HG02588 (cell line): Measurements from ENCODE around the gene OR2D2.
"Not testable (repeated sequence)": the region's sequence is repeated elsewhere in the genome, so short reads cannot be mapped to it uniquely, and the experiment has no call there.

Experiments
- ATAC-seq: cut with Tn5 transposase; IDR thresholded peaks from one replicate; pipeline ENCODE4 v1.9.1; 2021; ENCODE audit warnings: mild to moderate bottlenecking, moderate library complexity; ENCODE audit not compliant: unreplicated experiment

Gene OR2D2, protein sequence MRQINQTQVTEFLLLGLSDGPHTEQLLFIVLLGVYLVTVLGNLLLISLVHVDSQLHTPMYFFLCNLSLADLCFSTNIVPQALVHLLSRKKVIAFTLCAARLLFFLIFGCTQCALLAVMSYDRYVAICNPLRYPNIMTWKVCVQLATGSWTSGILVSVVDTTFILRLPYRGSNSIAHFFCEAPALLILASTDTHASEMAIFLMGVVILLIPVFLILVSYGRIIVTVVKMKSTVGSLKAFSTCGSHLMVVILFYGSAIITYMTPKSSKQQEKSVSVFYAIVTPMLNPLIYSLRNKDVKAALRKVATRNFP

GRCh38 chr11:6892400-6892799 lies at the start of gene OR2D2:
Gene OR2D2 (minus strand): TSS chr11:6892500. CDS start chr11:6892500, 0 bp downstream.
- no peak for ATAC-seq

DNA sequence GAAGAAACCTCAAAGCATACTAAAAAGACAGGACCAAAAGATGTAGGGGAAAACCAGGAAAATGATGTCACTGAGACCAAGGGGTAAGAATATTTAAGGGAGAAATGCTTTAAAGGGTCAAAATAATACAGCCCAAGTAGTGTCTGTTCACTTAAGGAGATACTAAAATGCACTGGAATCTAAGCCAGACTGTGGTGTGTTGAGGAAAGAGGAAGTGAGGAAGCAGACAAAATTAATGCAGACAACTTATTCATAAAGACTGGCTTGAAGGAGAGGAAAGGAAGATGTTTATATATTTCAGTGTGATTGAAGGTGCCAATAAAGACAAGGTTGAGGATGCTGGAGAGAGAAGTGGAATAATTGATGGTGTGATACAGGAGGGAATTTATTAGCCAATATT lies 49.7 kb upstream of the OR2D2 start:
- no peak for ATAC-seq

DNA sequence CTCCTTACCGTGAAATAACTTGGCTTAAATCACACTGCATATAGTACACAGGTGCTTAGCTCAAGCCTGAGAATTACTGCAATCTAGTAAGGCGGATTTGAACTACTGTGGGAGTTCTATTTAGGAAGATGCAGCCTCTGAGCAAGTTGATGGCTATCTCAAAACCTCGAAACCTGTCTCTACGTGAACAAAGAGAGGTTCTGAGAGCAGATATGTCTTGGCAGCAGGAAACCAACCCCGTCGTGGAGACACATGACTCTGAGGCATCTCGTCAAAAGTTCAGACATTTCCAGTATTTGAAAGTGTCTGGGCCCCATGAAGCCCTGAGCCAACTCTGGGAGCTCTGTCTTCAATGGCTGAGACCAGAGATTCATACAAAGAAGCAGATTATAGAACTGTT lies 39.8 kb upstream of the OR2D2 start:
- no peak for ATAC-seq

GRCh38 chr11:6931146-6931713 lies 38.9 kb upstream of the OR2D2 start:
- no peak for ATAC-seq

DNA sequence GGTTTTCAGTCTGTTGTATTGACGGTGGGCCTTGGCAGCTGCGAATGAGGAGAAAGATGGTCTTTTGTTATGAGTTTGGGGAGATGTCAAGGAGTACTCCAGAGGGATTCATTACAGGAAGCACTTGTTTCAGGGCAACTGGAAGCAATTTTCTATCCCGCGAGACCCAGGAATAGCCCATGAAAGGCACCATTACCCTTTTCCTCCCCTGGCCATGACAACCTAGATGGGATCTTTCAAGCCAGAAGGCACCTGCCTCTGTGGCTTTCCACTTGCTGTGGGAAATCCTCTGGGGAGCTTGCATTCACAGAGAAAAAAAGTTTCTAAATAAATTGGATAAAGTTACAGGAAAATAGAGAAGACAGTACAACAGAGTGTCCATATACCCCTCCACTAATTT lies 36.6 kb upstream of the OR2D2 start:
- ATAC-seq: no peak

- peak; percentile 70 for ATAC-seq
These were observed 34.8 kb upstream of the OR2D2 start for GRCh38 chr11:6927030-6927617.

DNA sequence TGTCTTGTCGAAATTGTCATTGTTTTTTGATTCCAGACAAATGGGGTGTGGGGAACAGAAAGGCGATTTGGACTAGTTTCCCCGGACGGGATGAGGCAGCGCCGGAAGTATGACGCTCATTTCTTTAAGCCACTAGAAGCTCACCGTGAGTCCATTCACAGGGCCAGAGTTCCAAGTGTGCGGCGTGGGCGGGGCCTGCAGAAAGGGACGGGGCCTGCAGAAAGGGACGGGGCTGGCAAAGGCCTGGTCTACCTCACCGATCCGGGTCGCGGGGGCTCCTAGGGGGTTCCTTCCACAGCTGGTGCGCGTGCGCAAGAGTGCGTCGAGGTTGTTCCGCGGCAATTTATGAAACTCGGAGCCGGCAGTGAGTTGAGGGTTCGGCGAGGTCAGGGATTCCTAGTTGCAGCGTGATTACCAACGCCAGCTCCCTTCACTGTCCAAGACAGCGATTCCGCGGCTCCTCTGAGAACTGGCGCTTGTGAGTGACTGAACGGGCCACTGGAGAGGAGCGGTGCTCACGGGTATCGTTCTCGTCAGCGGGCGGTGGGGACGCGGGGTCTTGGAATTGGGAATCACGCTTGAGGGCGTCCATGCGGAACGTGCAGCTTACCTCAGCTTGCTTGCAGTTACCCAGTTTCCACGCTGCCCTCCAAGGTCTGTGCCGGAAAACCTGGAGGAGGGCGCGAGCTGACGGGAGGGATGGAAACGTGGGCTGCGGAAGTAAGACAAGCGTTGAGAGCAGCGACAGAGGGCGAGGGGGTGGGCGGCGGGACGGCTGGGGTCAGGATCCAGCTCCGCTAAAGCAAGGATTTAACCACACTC lies 34.1 kb upstream of the OR2D2 start, which contains the start of gene ZNF215:
Gene ZNF215 (plus strand): TSS at position 219 of the 822 bp plus-strand sequence. CDS start 5,847 bp downstream, outside the sequence.
- ATAC-seq: peak; percentile 61

DNA sequence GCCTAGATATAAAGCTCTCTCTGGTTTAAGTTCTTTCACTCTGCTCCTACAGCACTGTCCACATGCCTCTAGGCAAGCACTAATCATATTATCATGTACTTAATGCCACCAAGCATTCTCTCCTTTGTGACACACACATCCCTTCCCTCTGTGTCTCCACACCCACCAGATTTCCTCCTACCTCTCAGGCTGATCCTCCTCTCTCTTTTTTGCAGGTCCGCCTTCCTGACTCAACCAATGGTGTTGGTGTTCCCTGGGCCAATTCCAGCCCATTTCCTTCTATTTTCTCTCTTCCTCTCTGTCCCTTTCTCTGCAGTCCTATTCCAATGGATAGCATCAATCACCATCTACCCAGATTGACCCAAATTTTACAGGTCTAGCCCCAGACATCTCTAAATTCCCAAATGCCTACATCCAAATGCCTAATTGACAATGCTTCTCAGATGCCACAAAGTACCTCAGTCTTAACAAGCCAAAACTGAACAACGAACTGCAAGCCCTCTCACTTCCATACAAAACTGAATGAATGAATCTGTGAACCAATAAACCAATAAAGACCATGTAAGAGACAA lies 33.4 kb upstream of the OR2D2 start:
- ATAC-seq: peak; percentile 2

DNA sequence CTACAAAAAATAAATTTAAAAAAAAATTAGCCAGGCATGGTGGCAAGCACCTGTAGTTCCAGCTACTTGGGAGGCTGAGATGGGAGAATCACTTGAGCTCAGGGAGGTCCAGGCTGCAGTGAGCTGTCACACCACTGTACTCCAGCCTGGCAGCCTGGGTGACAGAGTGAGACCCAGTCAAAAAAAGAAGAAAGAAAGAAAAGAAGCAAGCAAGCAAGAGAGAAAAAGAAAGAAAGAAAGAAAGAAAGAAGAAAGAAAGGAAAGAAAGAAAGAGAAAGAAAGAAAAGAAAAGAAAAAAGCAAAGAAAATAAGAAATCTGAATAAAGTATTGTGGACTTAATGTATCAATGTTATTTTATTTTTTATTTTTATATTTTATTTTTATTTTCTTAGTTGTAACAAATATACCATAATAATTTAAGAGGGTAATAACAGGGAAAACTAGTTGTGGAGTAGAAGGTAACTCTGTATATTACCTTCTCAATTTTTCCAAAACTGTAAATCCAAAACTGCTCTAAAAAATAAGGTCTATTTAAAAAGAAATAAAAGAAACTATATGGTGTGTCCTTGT lies 32.8 kb upstream of the OR2D2 start:
- no peak for ATAC-seq

GRCh38 chr11:6920702-6921101 lies 28.4 kb upstream of the OR2D2 start, which contains the start of gene OR2D3:
Gene OR2D3 (plus strand): TSS chr11:6921002. CDS start chr11:6921002, 0 bp downstream.
- no peak for ATAC-seq

DNA sequence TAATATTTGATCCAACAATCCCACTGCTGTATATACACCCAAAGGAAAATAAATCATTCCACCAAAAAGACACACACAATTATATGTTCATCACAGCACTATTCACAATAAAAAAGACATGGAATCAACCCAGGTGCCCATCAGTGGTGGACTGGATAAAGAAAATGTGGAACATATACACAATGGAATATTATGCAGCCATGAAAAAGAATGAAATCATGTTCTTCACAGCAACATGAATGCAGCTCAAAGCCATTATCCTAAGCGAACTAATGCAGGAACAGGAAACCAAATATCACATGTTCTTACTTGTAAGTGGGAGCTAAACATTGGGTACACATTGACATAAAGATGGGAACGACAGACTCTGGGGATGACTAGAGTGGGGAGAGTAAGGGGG lies 27.4 kb upstream of the OR2D2 start:
- ATAC-seq: no peak

- no peak for ATAC-seq
These were observed 19.6 kb upstream of the OR2D2 start for GRCh38 chr11:6911948-6912347.

GRCh38 chr11:6911378-6911777 lies 19.1 kb upstream of the OR2D2 start:
- no peak for ATAC-seq

GRCh38 chr11:6904804-6905203 lies 12.5 kb upstream of the OR2D2 start:
- not testable (repeated sequence) for ATAC-seq

DNA sequence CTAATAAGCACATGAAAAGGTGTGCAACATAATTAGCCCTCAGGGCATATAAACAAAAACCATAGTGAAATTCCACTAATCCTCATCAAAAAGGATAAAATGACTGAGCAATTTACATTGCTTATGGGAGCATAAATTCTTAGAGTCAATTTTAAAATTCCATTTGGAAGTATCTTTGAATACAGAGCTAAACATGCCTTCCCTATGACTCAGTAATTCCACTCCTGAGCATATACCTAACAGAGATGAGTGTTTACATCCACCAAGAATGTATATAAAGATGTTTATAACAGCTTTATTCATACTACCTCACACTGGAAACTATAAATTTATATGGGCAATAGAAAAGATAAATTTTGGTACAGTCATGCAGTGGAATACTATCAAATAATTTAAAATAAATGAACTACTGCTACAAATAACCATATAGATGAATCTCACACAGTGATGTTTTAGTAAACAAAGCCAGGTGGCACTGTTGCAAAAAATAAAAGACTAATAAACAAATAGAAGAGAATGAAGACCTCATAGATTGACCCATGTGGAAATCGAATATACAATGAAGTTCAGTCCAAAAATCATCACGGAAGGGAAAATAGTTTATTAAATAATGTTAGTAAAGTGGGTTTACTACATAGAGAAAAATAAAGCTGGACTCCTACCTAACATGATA lies 8.2 kb upstream of the OR2D2 start:
- no peak for ATAC-seq

GRCh38 chr11:6898911-6899310 lies 6.6 kb upstream of the OR2D2 start:
- ATAC-seq: no peak

- ATAC-seq: peak; percentile 78
These were observed 2.7 kb upstream of the OR2D2 start for GRCh38 chr11:6895010-6895409.

DNA sequence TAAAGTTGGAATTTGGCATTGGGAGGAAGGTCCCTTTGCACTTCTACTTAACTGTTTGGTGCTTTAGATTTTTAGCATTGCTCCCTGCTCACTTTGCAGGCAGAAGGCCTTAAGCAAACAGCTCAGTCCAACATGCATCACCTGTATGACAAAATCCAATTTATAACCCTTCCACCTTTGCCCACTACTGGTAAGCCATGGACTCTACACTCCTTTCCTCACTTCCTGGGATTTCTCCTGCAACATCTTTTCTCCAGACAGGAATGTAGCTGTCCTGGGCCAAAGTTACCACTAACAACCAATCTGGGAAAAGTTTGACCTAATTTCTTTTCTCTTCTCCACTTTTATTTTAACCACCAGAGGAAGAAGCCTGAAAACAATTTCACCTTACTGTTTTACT lies 1.8 kb upstream of the OR2D2 start:
- ATAC-seq: no peak

GRCh38 chr11:6889835-6890234 lies 2.5 kb downstream of the OR2D2 start:
- ATAC-seq: no peak

DNA sequence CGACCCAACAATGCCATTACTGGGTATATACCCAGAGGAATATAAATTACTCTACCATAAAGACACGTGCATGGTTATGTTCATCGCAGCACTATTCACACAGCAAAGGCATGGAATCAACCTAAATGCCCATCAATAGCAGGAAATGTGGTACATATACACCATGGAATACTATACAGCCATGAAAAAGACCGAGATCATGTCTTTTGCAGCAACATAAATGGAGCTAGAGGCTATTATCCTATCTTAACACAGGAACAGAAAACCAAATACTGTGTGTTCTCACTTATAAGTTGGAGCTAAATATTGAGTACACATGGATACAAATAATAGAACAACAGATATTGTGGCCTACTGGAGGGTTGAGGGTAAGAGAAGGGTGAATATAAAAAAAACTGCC lies 3.5 kb downstream of the OR2D2 start:
- no peak for ATAC-seq
